Stimulated activated CD4-positive, alpha-beta T cell treated with anti-CD3 and anti-CD28 coated beads, Interleukin-4, amount 100 ng/mL, for 48 hours (primary cell): ENCODE results near the gene C2orf81.

Source experiments
- DNase-seq, 2 donors: peaks; one replicate each; pipeline ENCODE4 v3.0.0-alpha.2; 2020; ENCODE audit warnings: low read depth in 2 of 2

The C2orf81 gene

DNA sequence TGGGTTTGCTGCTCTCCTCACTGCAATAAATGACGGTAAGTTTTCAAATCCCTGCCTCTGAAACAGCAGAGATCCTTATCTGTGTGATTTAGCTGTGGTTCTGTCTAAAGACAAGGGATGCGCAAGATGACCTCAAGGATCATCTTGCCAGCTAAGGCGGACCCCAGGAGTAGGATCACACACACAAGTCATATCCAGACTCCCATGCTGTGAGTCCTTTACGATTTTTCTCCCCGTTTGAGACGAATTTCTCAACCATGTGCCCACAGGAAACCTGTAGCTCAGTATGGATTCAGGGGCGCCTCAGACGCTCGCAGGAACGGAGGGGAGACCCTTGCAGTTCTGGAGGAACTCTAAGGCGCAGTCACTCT lies 30.2 kb downstream of the C2orf81 start:
- DNase-seq = no peak

DNA sequence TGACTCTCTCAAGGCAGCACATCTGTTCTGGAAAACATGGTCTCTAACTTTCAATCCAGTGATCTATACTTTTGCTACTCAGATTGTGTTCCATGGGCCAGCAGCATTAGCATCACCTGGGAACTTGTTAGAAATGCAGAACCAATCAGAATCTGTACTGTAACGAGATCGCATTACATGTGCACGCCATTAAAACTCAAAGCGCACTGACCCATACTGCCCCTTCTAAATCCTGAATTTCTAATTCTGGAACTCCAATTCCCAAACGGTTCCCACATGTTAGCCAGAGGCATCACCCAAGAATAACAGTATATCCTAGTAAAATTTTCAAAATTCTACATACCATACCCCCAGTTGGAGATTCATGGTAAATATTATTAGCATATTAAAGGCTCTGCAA lies 30.8 kb downstream of the C2orf81 start:
- no peak for DNase-seq

DNA sequence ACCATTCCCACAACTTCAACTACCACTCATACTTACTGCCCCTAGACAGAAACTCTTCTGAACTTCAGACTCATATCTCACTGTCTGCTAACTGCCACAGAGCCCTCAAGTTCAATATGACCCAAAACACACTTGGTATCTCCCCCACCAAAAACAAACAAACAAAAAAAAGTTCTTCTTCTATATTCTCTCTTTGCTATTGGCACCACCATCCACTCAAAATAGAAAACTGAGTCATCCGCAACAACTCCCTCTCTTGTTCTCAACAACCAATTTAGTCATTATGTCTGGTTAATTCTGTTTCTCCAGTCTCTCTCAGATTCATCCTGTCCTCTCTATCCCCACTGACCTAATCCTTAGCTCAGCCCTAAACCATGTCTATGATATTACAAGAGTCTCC lies 34.1 kb downstream of the C2orf81 start:
- no peak for DNase-seq

DNA sequence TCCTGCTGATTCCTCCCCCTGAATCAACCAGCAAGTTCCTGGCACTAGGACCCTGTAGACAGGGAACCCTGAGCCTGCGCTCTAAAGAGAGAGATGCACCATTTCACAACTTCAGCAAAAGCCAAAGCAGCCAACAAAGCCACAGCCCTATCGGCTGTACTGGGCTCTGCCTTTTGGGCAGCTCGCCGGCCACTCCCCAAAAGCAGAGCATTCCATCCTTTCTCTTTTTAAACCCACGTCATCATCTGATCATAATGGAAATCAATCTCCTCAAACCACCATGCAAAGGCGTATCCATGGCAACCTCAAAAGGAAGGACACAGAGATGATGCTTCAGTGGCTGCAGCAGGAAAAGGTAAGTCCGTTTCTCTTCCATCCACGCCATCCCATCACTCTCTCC lies 36.0 kb downstream of the C2orf81 start:
- no peak for DNase-seq

DNA sequence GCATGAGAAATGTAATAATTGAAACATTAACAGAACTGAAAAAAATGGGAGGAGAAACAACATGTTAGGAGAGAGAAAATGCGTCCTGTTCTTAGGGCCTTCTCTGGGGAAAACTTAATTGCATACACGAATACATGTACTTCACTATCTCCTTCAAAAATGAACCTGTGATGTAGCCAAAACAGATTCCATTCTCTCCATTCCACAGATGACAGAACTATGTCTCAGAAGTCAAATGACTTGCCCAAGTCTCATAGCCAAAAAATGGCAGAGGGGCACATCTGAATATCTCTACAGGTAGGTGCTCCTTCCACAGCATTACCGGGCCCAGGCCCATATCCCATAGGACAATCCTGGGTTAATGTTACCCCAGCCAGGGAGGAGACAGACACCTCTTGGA lies 37.4 kb downstream of the C2orf81 start:
- DNase-seq = no peak

DNA sequence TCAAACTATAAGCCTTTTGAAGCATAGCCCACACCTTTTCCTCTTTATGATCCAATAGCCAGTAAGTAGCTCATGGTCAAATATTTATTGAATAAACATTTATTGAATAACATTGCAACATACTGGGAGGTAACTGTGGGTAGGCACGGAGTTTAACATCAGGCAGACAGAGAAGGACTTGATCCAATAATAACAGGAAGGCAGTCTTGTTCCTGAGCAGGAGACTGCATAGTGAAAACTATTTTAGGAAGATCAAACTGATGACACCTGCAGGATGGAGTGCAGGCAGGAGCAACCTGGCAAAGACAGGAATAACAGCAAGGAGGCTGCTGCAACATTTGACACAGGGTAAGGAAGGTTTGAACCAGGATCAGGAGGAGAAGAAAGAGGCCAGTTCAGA lies 38.2 kb downstream of the C2orf81 start:
- no peak for DNase-seq

DNA sequence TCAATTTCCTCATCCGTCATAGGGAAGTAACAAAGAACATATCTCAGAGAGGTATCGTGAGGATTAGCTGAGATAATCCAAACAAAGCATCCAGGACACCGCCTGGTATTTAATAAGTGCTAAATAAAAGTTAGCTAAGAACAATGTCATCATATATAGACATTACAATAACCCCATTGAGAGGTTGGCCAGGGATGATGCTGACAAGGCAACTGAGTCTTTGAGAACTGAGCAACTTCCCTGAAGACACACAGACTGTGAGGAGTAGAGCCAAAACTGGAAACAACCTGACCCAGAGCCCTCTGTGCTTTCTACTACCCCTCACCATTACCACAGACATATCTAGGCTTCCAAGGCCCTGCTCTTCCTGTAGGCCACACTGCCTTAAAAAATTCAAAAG lies 39.7 kb downstream of the C2orf81 start:
- DNase-seq = no peak

DNA sequence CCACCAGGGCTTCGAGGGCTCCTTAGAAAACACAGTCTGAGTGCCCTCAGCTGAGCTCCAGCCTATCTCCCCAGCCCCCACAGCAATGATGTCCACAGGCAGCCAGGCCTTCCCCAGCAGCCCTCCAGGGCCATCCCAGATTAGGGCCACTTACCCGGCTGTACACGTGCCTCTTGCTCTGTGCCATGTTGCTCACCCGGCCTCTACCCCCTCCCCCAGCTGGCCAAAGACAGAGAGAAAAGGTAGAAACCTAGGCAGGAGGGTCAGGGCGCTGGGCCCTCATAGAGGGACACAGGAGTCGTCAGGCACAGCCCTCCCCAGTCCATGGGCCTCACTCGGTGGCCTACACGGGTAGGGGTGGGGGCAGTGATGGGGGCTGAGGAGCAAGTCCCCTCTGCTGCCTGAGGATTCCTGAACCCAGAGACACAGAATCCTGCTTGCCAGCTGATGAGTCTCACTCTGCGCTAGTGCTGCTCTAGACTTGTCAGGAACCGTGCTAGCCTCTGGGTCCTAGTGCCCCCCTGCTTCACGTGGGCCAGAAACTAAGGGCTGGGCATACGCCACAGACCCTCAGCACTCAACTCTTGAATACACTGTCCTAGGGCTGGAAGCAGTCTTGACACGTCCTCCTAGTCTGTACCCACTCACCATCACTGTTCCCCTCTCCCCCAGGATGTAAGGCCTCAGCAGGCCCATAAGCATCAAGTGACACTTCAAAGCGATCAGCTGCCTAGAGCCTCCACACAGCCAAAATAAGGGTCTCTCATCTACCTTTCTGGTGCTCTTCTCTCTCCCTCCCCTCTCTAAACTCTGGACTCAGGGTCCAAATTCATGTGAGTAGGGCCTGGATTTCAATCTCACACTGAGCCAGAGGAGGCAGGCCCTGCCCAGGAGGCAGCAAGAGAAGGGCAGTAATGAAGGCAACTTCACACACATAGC lies 41.3 kb downstream of the C2orf81 start, which contains the start of gene DCTN1:
DCTN1 (minus strand) TSS at position 461 of the 939 bp plus-strand sequence; CDS start at position 187, 274 bp downstream.
- DNase-seq = no peak

DNA sequence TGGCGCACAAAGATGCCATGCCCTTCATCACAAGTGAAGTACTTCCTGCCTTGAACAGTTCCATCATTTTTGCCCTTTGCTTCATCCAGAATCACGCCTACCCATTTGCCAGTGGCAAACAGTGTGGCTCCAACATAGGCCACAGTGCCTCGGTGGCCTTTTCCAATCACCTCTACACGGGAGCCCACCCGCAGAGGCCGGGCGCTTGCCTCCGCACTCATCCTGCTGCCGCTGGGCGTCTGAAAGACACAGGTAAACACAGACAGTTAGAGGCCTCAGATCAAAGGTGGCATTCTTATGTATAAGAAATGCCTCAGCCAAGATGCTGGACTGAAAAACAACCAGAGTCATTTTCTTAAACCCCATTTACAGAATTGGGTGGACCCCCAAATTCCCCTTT lies 43.4 kb downstream of the C2orf81 start:
- DNase-seq = no peak

DNA sequence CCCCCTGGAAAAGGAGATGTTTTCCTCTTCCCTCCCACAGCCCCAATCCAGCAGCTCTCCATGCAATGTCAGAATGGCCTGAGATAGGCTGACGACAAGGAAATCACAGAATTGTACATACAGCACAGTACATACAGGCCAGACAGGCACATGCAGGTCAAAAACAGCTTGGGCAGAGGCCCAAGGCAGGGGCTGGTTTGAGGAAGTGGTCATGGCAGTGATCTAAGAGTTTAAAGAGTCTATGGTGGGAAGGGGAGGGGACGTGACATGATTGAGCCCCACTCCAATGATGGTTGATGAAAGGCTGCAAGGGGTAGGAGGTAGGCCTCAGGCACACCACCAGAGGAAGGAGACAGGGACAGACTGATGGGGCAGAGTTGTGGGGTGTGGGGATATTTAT lies 45.6 kb downstream of the C2orf81 start:
- DNase-seq = no peak

DNA sequence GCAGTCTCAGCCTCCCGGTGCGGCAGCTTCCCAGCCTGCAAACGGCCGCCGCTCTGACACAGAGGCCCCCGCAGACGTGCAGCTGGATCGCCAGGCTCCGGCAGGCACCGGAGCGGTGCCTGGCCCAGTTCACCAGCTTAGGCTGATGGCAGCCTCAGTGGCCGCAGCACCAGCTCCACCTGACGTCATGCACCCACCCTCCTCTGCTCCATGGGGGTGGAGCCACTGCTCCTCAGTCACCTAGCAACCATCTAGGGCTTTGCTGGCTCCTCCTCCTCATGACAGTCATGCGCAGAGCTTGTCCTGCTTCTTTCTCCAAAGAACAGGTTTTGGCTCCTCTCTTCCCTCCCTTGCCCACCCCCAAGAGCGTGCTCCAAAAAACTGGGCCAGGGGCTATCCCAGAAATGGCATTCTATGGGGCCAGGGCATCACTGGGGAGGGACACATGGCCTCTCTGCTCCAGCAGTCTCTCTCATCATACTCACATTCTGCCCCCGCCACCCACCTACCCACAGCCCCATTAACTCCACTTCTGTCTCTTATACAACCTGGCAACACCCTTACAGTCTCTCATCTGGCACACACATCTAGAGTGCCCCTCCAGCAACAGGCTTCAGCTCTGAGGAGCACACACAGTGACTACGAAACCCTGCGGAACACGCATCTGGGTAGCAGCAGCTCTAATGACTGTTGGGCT lies 46.8 kb downstream of the C2orf81 start:
- no peak for DNase-seq

DNA sequence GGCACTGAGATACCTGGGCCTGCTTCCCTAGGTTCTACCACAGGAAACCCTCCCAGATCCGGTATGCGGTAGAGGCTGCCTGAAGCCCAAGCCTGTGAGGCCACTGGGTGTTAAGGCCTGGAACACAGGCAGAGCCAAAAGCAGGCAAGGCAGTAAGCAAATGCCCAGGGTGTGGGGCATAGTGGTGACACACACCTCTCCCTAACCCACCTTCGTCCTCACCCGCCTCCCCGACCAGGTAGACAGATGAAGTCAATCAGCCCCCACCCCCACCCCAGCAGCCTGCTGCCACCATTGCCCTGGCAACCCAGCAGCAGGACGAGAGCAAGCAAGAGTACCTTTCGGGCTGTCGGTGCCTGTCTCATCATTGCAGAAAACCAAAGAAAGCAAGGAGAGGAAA lies 47.4 kb downstream of the C2orf81 start:
- DNase-seq = no peak

DNA sequence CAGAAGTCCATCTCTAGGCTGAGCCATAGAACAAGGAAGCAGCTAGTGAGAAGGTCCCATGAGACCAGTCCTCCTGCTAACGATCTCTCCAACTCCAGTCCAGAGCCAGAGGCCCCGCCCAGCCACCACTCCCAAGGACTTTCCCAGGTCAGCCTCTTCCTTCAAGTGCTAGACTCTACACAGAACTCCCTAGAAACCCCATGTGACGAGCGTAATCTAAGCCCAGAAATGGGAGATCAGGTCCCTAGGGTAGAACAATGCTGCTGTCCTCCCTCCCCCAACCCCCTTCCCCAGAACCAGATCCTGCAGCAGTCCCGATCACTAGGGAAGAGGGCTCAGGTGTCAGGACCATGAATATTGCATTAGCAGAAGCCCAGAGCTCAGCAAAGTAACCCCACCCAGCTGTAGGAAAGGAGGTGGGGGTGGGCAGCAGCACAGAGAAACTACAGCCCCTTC lies 48.2 kb downstream of the C2orf81 start:
- DNase-seq = no peak

DNA sequence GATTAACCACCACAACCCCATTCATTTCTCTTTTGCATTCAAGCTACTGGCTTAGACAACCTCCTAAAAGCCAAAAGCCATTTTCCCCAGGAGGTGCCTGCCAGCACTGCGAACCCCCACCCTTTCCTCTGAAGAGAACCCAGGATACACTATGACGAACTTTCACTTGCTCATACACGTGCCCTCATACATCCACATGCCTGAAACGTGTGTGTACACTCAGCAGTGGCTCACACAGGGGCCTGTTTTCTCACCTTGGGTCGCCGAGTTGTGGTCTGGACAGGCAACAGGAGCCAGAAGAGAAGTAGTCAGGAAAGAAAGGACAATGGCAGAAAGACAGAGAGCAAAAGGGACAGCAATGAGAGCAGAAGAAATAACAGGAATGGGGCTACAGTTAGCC lies 48.7 kb downstream of the C2orf81 start:
- no peak for DNase-seq

DNA sequence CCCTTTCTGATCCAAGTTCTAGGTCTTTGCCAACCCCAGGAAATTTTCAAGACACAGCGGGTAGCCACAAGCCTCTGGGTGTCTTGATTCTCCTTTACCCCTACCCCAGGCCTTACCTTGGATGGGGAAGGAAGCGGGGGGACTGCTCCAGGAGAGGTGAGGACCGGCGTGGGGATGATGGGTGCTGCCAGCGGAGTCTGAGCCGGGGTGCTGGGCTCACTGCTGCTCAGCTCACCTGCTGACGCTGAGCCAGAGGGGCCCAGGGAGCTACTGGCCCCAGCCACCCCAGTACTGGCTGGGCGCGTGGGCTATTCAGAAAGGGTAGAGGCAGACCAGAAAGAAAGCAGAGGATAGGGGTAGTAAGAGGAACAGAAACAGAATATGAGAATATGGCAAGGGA lies 50.0 kb downstream of the C2orf81 start:
- DNase-seq = no peak

DNA sequence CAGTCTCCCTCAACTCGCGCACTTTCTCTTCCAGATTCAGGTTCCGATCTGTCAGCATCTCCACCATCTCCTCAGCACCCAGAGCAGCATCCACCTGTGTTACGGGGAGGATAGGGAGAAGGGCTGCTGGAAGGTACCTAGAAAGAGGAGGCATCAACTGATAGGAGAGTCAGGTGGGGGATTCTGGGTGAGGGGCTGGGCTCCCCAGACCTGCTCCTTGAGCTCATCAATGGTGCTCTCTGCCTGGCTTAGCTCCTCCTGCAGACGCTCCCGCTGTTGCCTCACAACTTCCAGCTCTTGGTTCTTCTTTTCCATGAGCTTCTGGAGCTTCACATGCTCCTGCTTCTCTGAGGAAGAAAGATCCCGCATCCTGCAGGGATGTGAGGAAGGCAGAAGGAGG lies 51.4 kb downstream of the C2orf81 start:
- no peak for DNase-seq

DNA sequence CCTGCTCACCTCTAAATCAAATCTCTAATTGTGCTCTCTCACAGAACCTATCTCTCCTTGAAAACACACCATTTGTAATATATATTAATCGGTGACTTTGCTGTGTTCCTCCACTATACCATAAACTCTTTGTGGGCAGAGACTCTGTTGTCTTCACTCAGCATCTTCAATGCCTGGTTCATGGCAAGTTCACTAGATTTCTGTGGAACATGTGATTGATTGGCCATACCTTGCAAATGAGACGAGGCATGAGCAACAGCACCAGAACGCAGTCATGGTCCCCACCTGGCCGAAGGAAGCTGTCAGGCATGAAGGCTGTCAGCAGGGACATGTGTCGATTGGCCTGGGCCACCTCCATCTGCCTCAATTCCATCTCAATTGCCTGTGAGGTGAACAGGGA lies 52.9 kb downstream of the C2orf81 start:
- DNase-seq = no peak

DNA sequence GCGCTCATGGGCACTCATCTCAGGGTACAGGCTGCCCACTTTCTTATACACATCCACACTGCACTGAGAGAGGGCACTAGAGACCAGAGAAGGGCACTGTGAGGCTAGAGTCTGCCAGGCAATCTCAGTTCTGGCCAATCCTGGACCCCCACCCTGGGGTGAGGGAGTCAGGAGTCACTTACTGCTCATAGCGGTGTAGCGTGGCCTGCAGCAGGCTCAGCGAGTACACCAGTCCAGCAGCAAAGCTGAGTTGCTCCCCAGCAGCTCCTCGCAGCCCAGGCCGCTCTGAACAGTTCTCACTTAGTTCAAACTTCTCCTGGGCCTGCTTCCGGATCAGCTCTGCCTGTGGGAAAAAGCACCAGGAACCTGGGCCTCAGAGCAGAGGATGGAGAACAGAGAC lies 53.6 kb downstream of the C2orf81 start:
- DNase-seq = no peak

DNA sequence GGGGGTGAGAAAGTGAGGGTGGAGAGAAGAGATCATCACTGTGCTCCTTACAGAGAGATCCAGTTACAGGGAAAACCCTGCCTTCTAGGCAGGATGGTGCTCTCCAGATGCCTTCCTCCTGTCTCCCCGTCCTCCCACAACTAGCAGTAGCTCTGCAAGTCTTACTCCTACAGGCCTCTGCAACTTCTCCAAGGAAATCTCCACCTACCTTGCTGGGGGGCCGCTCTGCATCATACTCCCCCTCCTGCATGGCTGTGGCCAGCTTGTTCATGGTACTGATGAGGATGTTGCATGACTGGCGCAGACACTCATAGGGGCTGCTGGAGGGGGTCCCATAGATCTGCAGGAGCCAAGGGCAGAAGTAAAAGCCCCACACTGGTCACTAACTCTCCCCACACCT lies 55.4 kb downstream of the C2orf81 start:
- DNase-seq = no peak

DNA sequence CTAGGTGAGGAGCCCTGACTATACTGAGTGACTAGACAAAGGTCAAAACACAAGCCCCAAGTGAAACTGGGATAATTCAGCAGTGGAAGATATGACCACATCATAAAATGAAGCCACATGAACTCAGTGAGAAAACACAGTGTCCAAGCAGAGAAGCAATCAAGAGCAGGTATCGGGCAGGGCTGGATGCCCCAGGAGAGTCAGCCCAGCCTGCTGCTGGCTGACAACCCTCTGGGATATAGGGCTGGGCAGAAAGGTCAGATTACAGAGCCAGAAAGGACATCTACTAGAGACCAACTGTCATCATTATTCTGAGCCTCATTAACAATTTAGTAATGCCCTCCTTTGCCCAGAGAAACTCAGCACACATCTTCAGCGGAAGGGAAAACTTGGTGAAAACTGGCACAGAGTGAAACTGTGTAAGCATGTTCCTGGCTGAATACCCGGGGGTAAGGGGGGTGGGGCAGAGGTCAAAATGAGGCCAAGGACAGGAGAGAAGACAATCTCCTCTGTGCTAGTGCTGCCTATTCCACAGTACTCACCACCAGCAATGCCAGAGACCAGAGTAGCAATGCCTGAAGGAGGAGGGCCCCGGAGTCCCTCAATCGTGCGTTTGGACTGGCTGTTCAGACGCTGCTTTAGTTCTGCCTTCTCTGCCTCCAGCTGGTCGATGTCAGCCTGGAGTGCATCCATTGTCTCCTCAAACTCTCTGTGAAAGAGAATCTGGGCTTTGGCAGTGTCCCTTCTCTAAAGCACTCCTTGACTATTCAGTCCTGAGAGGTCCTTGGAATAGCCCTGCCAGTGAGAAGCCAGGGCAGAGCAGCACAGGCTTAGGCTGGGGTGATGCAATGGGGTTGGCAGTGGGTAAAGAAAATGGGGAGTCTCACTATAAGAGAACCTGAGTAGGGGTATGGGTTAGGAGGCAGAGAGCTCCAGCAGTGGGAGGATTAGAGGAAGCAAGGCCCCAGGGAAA lies 56.6 kb downstream of the C2orf81 start:
- no peak for DNase-seq
